ENCODE results near the gene MT1F.
"Not testable (repeated sequence)": the region's sequence is repeated elsewhere in the genome, so short reads cannot be mapped to it uniquely, and the experiment has no call there.

The MT1F gene

GRCh38 chr16:56615353-56615752 lies 42.4 kb upstream of the MT1F start:
- TF ChIP-seq CTCF (IDR thresholded peaks at IDR 0.05): no peak
- Histone ChIP-seq H3K9me3 (no peaks in the 10 kb centered on the region), H3K36me3 (no peaks in the 10 kb centered on the region), H3K27ac (no peak overlapping the region), H3K27me3 (no peaks in the 10 kb centered on the region), H3K4me3 (no peak overlapping the region), H3K4me1 (peaks cover 0 to 38% (median 27%) of the 10 kb centered on the region in 4 donors)
- intact Hi-C loops (cut with DNase I; ENCODE audit: low total_unique reads): no loop called here
- no peak for DNase-seq

- Histone ChIP-seq H3K4me3 (peak overlapping the region; percentile 46 to 54), H3K4me1 (peaks cover 0 to 24% (median 15%) of the 10 kb centered on the region in 4 donors), H3K27ac (peak overlapping the region; percentile 61 to 70), H3K9me3 (no peaks in the 10 kb centered on the region), H3K27me3 (no peaks in the 10 kb centered on the region), H3K36me3 (no peaks in the 10 kb centered on the region)
- TF ChIP-seq CTCF (IDR thresholded peaks at IDR 0.05): no peak
- intact Hi-C loops (cut with DNase I; ENCODE audit: low total_unique reads): no loop called here
- no peak for DNase-seq
These were observed 41.0 kb upstream of the MT1F start for GRCh38 chr16:56616608-56617211.

- H3K27me3 ChIP-seq: no peaks in the 10 kb centered on the region
- H3K4me1 ChIP-seq: peaks cover 0 to 17% (median 11%) of the 10 kb centered on the region in 4 donors
- H3K27ac ChIP-seq: peak overlapping the region; percentile 61 to 70
- H3K9me3 ChIP-seq: no peaks in the 10 kb centered on the region
- peak in 1 of 2 experiments; percentile 33 for TF ChIP-seq CTCF (IDR thresholded peaks at IDR 0.05)
- H3K4me3 ChIP-seq: peak overlapping the region; percentile 46 to 54
- intact Hi-C loops (cut with DNase I; ENCODE audit: low total_unique reads): no loop called here
- no peaks in the 10 kb centered on the region for H3K36me3 ChIP-seq
- DNase-seq: peak; percentile 79 to 94
These were observed 40.3 kb upstream of the MT1F start for GRCh38 chr16:56617212-56618085.

- peaks cover 0 to 17% (median 11%) of the 10 kb centered on the region in 4 donors for H3K4me1 ChIP-seq
- no peaks in the 10 kb centered on the region for H3K36me3 ChIP-seq
- H3K4me3 ChIP-seq: no peak overlapping the region
- TF ChIP-seq CTCF (IDR thresholded peaks at IDR 0.05): no peak
- H3K27ac ChIP-seq: peak overlapping the region; percentile 61 to 70
- DNase-seq: no peak
- no peaks in the 10 kb centered on the region for H3K27me3 ChIP-seq
- no peaks in the 10 kb centered on the region for H3K9me3 ChIP-seq
- intact Hi-C loops (cut with DNase I; ENCODE audit: low total_unique reads): no loop called here
These were observed 39.6 kb upstream of the MT1F start for GRCh38 chr16:56618138-56618537.

GRCh38 chr16:56620339-56620897 lies 37.3 kb upstream of the MT1F start:
- Histone ChIP-seq H3K36me3 (no peaks in the 10 kb centered on the region), H3K9me3 (no peaks in the 10 kb centered on the region), H3K4me1 (peaks cover 0 to 22% (median 15%) of the 10 kb centered on the region in 4 donors), H3K27ac (no peak overlapping the region), H3K4me3 (no peak overlapping the region), H3K27me3 (no peaks in the 10 kb centered on the region)
- no peak for TF ChIP-seq CTCF (IDR thresholded peaks at IDR 0.05)
- DNase-seq: no peak
- intact Hi-C loops (cut with DNase I; ENCODE audit: low total_unique reads): no loop called here

- H3K36me3 ChIP-seq; H3K9me3 ChIP-seq; H3K27ac ChIP-seq; H3K27me3 ChIP-seq; DNase-seq; intact Hi-C loops (cut with DNase I; ENCODE audit: low total_unique reads); H3K4me3 ChIP-seq: not testable (repeated sequence)
- H3K4me1 ChIP-seq: peaks cover 0 to 20% (median 13%) of the 10 kb centered on the region in 4 donors
These were observed 35.9 kb upstream of the MT1F start for GRCh38 chr16:56621665-56622445.

- H3K4me3 ChIP-seq; H3K27ac ChIP-seq; intact Hi-C loops (cut with DNase I; ENCODE audit: low total_unique reads); H3K27me3 ChIP-seq; H3K36me3 ChIP-seq; DNase-seq; H3K9me3 ChIP-seq: not testable (repeated sequence)
- H3K4me1 ChIP-seq: peaks cover 0 to 16% (median 5%) of the 10 kb centered on the region in 4 donors
These were observed 34.6 kb upstream of the MT1F start for GRCh38 chr16:56623184-56623583.

Data from tibial artery (tissue), 4 donors.